Measurements from ENCODE around the gene CRK.
A peak's percentile ranks its signal among the peaks of the same experiment; 100 is the strongest.
"Not testable (repeated sequence)": the region's sequence is repeated elsewhere in the genome, so short reads cannot be mapped to it uniquely, and the experiment has no call there.

Gene CRK

DNA sequence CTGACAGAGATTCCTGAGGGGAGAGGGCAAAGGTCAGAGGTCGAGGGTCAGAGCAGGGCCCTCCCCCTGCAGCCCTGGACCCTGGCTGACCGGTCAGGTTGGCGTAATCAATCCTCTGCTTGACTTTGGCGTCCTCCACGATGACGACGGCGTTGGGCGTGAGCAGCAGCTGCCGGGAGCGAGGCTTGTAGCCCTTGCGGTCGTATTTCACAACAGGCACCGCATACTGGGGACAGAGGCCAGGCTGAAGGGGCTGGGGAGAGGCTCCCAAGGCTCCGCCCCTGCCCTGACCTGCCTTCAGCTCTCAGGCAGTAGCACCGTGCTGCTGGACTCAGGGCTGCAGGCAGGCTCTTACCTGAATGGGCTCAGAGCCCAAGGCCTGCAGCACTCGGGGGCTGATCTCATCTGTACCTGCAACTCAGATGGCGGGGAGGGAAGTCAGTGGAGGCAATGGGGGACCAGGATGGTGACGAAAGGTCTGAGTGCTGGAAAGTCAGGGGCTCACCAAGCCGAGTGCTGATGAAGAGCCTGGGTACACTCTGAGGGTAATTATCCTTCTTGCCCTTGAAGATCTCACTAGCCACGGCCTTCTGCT lies 12.0 kb upstream of the CRK start:
- H3K4me3 ChIP-seq (ENCODE audit: low read depth, low read length), result no peak overlapping the region

DNA sequence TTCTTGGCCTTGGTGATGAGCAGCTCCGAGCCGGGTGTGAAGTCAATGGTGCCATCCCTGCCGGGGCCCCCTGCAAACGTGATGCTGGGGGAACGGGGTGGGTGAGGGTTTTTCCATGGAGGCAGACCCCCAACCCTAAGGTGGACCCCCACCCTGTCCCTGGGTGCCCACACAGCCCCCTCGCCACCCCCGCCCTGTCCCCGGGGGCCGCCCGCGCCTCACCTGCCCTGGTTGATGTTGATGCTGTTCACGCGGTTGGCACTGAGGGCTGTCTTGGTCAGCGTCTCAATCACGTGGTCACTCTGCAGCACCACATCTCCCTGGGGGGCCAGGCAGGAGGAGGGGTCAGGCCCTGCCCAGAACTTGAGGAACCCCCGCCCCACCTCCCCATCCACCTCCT lies 11.2 kb upstream of the CRK start:
- no peak overlapping the region for H3K4me3 ChIP-seq (ENCODE audit: low read depth, low read length)

DNA sequence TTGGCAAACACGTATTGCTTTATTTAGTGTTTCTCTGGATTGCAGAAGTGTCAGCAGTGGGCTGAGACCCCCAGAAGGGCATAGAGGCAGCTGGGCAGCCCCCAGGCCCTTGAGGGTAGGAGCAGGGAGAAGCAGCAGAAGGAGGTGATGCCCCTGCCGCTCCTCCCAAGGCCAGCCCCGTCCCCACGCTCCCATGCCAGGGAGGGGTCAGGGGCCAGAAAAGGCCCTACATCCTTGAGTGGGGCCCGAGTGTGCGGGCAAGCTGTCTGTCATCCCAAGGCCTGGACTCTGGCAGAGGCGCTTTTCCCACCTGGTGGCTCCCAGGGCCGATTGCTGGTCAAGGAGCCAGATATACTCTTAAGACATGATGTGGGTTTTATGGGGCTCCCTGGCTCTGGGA lies 8.2 kb upstream of the CRK start:
- no peak overlapping the region for H3K4me3 ChIP-seq (ENCODE audit: low read depth, low read length)

DNA sequence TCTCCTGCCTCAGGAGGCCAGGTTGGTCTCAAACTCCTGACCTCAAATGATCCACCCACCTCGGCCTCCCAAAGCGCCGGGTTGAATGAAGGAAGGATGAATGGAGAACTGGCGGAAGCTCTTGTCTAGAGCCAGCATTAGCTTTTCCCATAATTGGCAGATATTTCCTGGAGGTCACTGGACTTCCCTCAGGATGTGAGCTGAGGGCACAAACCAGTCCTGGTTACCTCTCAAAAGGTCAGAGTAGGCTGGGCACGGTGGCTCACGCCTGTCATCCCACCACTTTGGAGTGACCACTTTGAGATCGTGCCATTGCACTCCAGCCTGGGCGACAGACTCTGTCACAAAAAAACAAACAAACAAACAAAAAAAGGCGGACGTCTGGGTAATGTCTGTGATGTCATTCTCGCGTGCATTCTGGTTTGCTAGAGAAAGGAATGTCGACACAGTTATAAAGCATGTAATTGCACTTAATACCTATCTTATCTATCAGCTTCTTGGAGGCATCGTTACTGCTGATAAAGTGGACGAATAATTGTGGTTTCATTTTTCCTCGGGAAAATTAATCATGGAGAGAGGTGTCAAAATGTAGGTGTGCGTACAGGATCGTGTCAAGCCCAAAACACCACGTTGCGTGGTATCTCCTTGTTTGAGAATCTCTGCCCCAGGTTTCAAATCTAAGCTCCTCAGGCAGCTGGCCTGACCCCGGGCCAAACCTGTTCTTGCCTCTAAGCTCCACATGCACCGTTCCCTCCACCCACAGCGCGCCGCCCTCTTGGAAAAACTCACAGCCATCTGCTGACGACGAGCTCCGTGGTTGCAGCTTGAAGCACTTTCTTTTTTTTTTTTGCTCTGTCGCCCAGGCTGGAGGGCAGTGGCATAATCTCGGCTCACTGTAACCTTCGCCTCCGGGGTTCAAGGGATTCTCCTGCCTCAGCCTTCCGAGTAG lies 6.4 kb upstream of the CRK start:
- no peak overlapping the region for H3K4me3 ChIP-seq (ENCODE audit: low read depth, low read length)

DNA sequence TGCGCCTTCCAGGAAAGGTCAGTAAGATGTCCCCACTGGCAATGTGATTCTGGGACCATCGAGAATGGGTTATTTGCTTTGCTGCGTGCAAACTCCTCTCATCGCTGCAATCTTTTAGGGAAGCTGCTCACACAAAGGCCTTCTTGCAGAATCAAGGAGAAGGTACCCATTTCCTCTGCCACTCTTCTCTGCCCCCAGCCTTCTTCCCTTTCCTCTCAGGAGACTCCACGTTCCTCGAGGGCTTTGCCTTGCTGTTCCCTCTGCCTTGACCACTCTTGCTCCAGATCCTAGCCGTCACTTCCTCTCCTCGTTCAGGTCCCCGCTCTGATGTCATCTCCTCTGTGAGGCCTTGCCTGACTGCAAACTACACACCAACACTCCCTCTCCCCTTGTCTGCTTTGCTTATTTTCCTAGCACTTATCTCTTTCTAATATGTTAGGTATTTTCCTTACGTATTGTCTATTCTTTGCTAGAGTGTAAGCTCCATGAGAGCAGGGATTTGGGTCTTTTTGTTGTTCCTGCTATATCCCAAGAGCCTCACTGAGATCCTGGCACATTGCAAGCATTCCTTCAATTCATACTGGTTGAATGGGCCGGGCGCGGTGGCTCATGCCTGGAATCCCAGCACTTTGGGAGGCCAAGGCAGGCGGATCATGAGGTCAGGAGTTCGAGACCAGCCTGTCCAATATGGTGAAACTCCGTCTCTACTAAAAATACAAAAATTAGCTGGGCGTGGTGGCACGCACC lies 5.3 kb upstream of the CRK start:
- no peak overlapping the region for H3K4me3 ChIP-seq (ENCODE audit: low read depth, low read length)

DNA sequence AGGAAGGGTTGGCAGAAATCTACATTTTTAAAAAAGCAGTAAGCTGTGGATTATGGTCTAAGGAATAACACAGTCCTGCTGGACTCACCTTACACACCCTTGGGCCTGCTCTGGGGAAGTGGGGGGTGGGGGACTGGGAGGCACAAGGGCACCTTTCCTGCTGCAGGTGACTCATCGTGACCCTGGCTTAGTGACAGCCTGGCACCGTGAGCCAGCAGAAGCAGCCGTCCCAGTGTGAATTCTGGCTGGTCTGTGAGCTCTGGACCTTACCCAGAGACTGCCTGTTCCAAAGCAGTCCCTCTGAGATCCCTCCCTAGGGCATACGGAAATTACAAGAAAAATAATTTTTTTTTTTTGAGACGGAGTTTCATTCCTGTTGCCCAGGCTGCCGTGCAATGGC lies 4.2 kb upstream of the CRK start:
- no peak overlapping the region for H3K4me3 ChIP-seq (ENCODE audit: low read depth, low read length)

DNA sequence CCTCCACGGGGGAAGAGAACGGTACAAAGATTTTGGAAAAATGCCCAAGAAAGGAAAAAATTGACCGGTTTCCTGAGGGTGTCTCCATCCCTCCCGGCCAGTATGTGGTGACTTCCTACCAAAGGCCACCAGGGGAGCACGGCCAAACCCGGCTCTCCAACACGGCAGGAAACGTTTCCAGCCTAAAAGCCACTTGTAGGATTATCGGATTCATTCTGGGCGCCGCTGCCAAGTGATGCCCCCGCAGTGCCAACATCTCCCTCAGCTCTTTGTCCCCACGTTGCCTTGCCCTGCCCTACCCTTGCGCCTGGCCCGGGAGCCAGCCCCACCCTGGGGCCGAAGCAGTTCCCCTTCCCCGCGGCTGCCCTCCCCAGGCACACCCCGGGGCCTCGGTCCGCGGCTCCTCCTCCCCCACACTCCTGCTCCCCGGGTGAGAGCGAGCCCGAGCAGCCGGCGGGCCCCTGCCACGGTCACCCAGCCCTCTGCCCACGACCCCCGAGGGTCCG lies 688 bp downstream of the CRK start:
- H3K4me3 ChIP-seq (ENCODE audit: low read depth, low read length), result peak overlapping the region; percentile 94

DNA sequence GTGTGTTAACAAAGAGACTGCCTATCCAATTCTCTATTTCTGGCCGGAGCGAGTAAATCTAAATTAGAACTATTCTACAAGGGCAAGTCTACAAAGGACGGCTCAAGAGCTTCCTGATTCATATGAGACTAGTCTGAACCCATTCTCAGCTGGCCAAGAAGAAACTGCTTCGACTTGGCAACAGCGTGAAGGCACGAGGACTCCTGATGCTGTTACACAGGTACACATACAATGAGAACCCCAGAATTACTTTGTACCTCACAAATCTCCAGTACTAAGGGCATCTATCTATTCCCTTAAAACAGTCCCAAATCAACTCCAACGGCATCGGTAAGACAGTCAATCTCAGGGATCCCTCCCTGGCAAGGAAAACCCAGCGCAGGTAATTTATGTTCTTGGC lies 1.5 kb downstream of the CRK start:
- peak overlapping the region; percentile 94 for H3K4me3 ChIP-seq (ENCODE audit: low read depth, low read length)

DNA sequence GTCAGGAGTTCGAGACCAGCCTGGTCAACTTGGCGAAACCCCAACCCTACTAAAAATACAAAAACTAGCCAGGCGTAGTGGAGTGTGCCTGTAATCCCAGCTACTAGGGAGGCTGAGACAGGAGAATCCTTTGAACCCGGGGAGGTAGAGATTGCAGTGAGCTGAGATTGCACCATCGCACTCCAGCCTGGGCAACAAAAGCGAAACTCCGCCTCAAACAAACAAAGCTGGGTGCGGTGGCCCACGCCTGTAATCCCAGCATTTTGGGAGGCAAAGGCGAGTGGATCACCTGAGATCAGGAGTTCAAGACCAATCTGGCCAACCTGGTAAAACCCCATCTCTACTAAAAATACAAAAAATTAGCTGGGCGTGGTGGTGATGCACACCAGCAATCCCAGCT lies 2.3 kb downstream of the CRK start:
- not testable (repeated sequence) for H3K4me3 ChIP-seq (ENCODE audit: low read depth, low read length)

DNA sequence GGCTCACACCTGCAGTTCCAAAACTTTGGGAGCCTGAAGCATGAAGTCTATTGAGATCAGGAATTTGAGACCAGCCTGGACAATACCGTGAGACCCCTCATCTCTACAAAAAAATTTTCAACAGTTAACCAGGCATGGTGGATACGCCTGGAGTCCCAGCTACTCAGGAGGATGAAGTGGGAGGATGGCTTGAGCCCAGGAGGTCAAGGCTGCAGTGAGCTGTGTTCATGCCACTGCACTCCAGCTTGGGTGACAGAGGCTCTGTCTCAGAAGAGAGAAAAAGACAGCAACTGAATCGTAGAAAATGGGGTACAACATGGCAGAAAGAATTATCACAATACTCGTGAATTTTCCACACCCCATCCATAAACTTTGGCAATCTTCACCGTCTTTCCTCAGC lies 3.2 kb downstream of the CRK start:
- no peak overlapping the region for H3K4me3 ChIP-seq (ENCODE audit: low read depth, low read length)

DNA sequence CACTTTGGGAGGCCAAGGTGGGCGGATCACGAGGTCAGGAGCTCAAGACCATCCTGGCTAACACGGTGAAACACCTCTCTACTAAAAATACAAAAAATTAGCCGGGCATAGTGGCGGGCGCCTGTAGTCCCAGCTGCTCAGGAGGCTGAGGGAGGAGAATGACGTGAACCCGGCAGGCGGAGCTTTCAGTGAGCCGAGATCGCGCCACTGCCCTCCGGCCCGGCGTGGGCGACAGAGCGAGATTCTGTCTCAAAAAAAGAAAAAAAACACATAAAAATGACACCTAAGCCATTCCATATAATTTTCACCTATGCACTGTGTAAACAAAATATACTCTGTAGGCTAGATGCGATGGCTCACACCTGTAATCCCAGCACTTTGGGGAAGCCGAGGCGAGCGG lies 5.8 kb downstream of the CRK start:
- H3K4me3 ChIP-seq (ENCODE audit: low read depth, low read length), result not testable (repeated sequence)

DNA sequence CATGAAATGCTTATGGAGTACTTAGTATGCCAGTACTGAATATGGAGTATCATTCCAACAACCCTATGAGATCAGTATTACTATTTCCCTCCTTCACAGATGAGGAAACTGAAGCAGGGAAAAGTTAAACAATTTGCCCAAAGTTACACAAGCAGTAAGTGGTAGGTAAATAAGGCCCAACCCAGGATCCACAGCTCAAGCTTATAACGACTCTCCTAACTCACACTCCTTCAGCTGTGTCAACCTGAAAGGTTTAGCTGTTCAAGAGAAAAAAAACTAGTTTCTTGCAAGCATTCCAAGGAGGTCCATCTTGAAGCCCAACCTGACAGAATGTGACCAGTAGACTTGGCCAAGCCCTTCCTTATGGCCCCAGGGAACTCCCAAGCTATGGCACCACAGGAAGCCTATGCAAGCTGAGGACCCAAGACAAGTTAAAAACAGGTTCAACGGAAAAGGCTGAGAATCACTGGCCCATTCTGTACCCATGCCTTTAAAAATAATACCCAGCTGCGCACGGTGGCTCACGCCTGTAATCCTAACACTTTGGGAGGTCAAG lies 6.5 kb downstream of the CRK start:
- H3K4me3 ChIP-seq (ENCODE audit: low read depth, low read length), result no peak overlapping the region

DNA sequence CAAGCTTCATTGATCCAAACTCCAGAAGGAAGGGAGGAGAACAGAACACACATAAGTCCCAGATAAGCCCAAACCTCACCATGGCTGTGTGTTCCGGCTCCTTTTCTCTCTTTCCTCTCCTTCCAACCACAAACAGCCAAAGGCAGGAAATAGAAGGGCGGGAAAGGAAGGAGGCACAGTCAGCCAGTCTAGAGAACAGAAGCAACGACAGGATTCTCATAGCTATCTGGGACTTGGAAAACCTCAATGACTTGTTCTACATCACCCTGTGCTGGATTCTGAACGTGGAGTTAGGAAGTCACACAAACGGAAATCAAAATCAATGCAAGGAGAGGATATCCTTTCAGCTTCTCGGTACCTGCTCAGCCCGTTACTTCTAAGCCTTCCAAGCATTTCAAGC lies 9.0 kb downstream of the CRK start:
- H3K4me3 ChIP-seq (ENCODE audit: low read depth, low read length), result no peak overlapping the region

DNA sequence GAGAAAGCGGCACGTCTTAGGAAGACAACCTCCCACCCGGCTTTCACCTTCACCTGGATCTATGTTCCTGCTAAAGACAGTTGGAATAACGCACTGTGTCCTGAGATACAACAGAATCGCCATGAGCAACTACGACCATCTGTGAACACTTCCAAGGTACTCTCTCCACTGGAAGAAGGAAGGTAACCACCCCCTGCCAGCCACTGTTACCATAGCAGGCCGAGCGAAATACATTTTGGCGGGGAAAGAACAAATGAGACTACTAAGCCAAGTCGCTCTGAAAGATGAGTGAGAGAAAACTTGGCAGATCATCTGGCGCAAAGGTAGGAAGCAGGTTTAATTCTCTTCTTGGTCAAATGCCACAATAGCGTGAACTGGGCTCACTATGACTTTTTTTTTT lies 9.8 kb downstream of the CRK start:
- no peak overlapping the region for H3K4me3 ChIP-seq (ENCODE audit: low read depth, low read length)

DNA sequence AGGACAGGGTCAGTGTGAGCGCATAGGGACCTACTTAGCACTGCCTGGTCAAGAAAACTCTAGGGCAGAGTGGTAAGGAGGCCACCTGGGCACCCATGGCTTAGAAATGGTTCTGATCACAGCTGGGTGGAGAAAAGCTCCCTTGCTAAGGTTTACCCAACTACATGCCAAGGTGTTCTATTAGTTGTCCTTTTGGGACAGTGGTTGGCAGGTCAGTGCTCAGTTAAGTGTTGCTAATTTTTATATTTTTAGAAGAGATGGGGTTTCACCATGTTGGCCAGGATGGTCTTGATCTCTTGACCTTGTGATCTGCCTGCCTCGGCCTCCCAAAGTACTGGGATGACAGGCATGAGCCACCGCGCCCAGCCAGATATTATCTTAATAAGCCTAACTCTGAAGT lies 10.3 kb downstream of the CRK start:
- H3K4me3 ChIP-seq (ENCODE audit: low read depth, low read length), result not testable (repeated sequence)

DNA sequence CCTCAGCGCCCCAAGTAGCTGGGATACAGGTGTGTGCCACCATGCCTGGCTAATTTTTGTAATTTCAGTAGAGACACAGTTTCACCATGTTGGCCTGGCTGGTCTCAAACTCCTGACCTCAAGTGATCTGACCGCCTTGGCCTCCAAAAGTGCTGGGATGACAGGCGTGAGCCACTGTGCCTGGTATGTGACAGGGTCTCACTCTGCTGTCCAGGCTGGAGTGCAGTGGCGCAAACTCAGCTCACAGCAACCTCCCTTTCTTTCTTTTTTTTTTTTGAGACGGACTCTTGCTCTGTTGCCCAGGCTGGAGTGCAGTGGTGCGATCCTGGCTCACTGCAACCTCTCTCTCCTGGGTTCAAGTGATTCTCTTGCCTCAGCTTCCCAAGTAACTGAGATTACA lies 13.3 kb downstream of the CRK start:
- not testable (repeated sequence) for H3K4me3 ChIP-seq (ENCODE audit: low read depth, low read length)

DNA sequence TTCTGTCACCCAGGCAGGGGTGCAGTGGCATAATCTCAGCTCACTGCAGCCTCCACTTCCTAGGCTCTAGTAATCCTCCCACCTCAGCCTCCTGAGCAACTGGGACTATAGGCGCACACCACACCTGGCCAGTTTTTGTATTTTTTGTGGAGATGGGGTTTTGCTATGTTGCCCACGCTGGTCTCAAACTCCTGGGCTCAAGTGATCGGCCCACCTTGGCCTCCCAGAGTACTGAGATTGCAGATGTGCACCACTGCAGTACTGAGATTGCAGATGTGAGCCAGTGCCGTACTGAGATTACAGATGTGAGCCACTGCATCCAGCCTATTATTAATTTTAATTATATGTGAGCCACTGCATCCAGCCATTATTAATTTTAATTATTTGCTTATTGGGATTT lies 13.8 kb downstream of the CRK start:
- H3K4me3 ChIP-seq (ENCODE audit: low read depth, low read length), result no peak overlapping the region

DNA sequence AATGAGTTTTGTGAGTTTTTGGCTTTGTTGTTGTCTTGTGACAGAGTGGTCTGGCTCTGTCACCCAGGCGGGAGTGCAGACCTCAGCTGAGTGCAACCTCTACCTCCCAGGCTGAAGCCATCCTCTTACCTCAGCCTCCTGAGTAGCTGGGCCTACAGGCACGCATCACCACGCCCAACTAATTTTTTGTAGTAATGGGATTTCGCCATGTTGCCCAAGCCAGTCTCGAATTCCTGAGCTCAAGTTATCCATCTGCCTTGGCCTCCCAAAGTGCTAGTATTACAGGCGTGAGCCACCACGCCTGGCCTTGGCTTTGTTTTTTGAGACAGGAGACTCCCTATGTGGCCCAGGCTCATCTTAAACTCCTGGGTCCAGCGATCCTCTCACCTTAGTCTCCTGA lies 15.1 kb downstream of the CRK start:
- H3K4me3 ChIP-seq (ENCODE audit: low read depth, low read length), result no peak overlapping the region

DNA sequence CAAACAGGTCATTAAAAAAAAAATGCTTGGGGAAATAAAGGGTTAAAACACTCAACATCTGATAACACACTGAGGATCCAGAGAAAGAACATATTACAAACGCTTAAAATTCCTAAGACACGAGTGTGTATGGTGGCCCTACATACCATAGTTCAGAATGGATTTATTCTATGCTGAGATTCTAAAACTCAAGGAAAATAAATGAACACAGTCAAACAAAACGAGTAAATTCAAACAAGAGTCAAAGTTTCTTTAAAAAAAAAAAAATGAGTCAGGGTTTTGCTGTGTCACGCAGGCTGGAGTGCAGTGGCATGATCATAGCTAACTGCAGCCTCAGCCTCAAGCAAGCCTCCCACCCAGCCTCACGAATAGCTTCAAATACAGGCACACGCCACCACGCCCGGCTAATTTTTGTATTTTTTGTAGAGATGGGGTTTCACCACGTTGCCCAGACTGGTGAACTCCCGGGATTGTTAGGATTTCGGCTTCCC lies 17.4 kb downstream of the CRK start:
- H3K4me3 ChIP-seq (ENCODE audit: low read depth, low read length), result no peak overlapping the region

DNA sequence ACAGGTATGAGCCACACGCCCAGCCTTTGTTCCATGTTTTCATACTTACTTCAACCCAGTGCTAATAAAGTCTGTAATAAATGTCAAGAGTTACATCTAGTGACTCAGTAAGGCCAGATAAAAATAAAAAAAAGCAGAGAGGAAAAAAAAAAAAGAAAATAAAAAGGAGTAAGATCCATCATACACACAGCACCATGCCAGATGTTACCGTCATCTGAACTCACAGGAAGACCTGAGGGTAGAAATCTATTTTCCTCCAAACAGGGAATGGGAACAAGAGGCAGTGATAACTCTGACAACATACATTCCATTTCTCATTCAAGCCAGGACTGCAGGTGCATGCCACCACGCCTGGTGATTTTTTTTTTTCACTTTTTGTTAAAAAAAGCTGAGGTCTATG lies 20.7 kb downstream of the CRK start:
- H3K4me3 ChIP-seq (ENCODE audit: low read depth, low read length), result no peak overlapping the region

DNA sequence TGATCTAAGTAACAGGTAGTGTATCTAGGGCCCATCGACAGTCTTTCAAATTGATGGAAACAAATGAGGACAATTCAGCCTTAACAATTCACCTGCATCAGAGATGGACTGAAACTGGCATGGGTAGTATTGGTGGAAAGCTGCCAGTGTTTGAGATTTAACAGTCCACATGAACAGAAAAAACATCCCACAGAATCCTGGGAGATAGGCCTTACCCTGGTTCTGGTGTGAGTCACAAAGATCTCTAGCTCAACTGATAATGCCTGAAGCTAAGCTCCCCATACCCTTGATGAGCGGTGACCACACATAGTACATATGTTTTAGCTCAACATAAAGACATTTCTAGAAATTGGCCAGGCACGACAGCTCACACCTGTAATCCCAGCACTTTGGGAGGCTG lies 21.9 kb downstream of the CRK start:
- no peak overlapping the region for H3K4me3 ChIP-seq (ENCODE audit: low read depth, low read length)
